HCT116 (cell line): ENCODE measurements around the gene KLHDC8B. TPM values are rescaled to one million over a fixed set of nuclear protein-coding genes. Genes with fewer than 3 reads are reported as not detected.

Source experiments
- ATAC-seq: fragments of 200-7000 bp; cut with Tn5 transposase; 2 replicates; pipeline ENCODE4 v1.9.1; 2020; ENCODE audit warnings: mild to moderate bottlenecking, moderate library complexity
- BruUV-seq: library from RNA; stranded (reverse); fragments of 400-500 nt; replicated peaks from 2 replicates; lab custom pipeline; 2021; lab: Mats Ljungman, UMichigan
- CTCF ChIA-PET: fragments of 300-600 bp; sonication (Branson Sonifier 250); formaldehyde crosslinking; loops from one replicate; lab custom pipeline; 2021; ENCODE audit warnings: antibody characterized with exemption; lab: Charles Lee
- POLR2A ChIA-PET: fragments of 300-600, 350-600 bp; sonication (Branson Sonifier 250); formaldehyde crosslinking; loops from one replicate; lab custom pipeline; 2021; ENCODE audit warnings: antibody characterized with exemption; lab: Charles Lee
- RAD21 ChIA-PET, 2 experiments: fragments of 300-600 bp; sonication (Branson Sonifier 250); formaldehyde crosslinking; loops; one replicate each; lab custom pipeline; 2023; ENCODE audit warnings: low total read pairs in 2 of 2; ENCODE audit not compliant: uncharacterized antibody in 2 of 2, unreplicated experiment in 2 of 2, low non-redundant PET in 1 of 2; lab: Charles Lee
- DNase-seq: peaks from one replicate; pipeline ENCODE4 v3.0.0-alpha.2; 2010; ENCODE audit warnings: low read depth, low spot score
- H2AFZ ChIP-seq: fragments of 200-600 bp; shearing (Covaris generic), sonication (generic); 2 replicates; pipeline ENCODE4 v1.6.1; 2017; ENCODE audit warnings: low read depth, mixed run types, mixed read lengths, antibody characterized with exemption, low read length; ENCODE audit not compliant: poor library complexity, severe bottlenecking
- H3K27ac ChIP-seq: 2 replicates; pipeline ENCODE4 v1.5.1; 2012; ENCODE audit warnings: low read depth, low read length
- H3K27me3 ChIP-seq: fragments of 200-600 bp; sonication (generic); 2 replicates; pipeline ENCODE4 v1.6.1; 2016; ENCODE audit warnings: mixed run types, low read length, mixed read lengths; ENCODE audit not compliant: insufficient read depth
- H3K36me3 ChIP-seq, 2 experiments: fragments of 200-500 bp in 1 of 2; fragments of 200-600 bp in 1 of 2; sonication (Bioruptor generic) in 1 of 2; sonication (generic) in 1 of 2; 2 replicates each; pipeline versions ENCODE4 v1.5.1 to v1.6.1; 2014 to 2016; ENCODE audit warnings: low read length in 2 of 2, inconsistent platforms in 1 of 2, mixed read lengths in 1 of 2, mixed run types in 1 of 2; ENCODE audit not compliant: insufficient read depth in 2 of 2, control insufficient read depth in 1 of 2
- H3K4me1 ChIP-seq, 2 experiments: fragments of 200-600 bp in 1 of 2; sonication (generic) in 1 of 2; 2 replicates each; pipeline versions ENCODE4 v1.5.1 to v1.6.1; 2012 to 2017; ENCODE audit warnings: low read length in 2 of 2, inconsistent platforms in 1 of 2, mild to moderate bottlenecking in 1 of 2, mixed read lengths in 1 of 2, mixed run types in 1 of 2, moderate library complexity in 1 of 2; ENCODE audit not compliant: insufficient read depth in 2 of 2, control insufficient read depth in 1 of 2
- H3K4me2 ChIP-seq: fragments of 200-600 bp; sonication (generic); 2 replicates; pipeline ENCODE4 v1.6.1; 2017; ENCODE audit warnings: mixed run types, low read length, mixed read lengths
- H3K4me3 ChIP-seq, 2 experiments: fragments of 200-600 bp in 1 of 2; sonication (generic) in 1 of 2; replicated peaks in 1 of 2; 2 replicates each; pipeline ENCODE4 v1.5.1; 2011 to 2016; ENCODE audit warnings: low read length in 2 of 2, control low read depth in 1 of 2, low read depth in 1 of 2, mild to moderate bottlenecking in 1 of 2, mixed read lengths in 1 of 2, mixed run types in 1 of 2
- H3K79me2 ChIP-seq: fragments of 200-600 bp; sonication (generic); 2 replicates; pipeline ENCODE4 v1.6.1; 2017; ENCODE audit warnings: mild to moderate bottlenecking, mixed run types, low read length, moderate library complexity, mixed read lengths; ENCODE audit not compliant: insufficient read depth
- H3K9ac ChIP-seq: fragments of 200-600 bp; sonication (generic); 2 replicates; pipeline ENCODE4 v1.6.1; 2016; ENCODE audit warnings: low read length, mixed read lengths
- H3K9me2 ChIP-seq: fragments of 200-600 bp; sonication (generic), shearing (Covaris generic); 2 replicates; pipeline ENCODE4 v1.6.1; 2017; ENCODE audit warnings: mixed run types, mild to moderate bottlenecking, moderate library complexity; ENCODE audit not compliant: insufficient read depth
- H3K9me3 ChIP-seq, 2 experiments: fragments of 200-500 bp in 1 of 2; fragments of 200-600 bp in 1 of 2; sonication (Bioruptor generic) in 1 of 2; sonication (generic) in 1 of 2; 2 replicates each; pipeline ENCODE4 v1.6.1; 2014 to 2017; ENCODE audit warnings: low read length in 2 of 2, mixed read lengths in 2 of 2, inconsistent platforms in 1 of 2, low read depth in 1 of 2, mild to moderate bottlenecking in 1 of 2, mixed run types in 1 of 2, moderate library complexity in 1 of 2; ENCODE audit not compliant: control insufficient read depth in 1 of 2, insufficient read depth in 1 of 2
- H4K20me1 ChIP-seq: fragments of 200-600 bp; sonication (generic), shearing (Covaris generic); 2 replicates; pipeline ENCODE4 v1.6.1; 2017; ENCODE audit warnings: mixed run types, mild to moderate bottlenecking, moderate library complexity; ENCODE audit not compliant: insufficient read depth
- CEBPB ChIP-seq: IDR thresholded peaks from 2 replicates; pipeline ENCODE4 v1.6.1; 2012; ENCODE audit warnings: low read depth
- ELF1 ChIP-seq: IDR thresholded peaks from 2 replicates; pipeline ENCODE4 v1.6.1; 2012; ENCODE audit warnings: low read depth, borderline replicate concordance
- EZH2 ChIP-seq: fragments of 200-600 bp; sonication (generic); IDR thresholded peaks from 2 replicates; pipeline ENCODE4 v1.6.1; 2017; ENCODE audit warnings: antibody characterized with exemption, mixed run types
- POLR2AphosphoS5 ChIP-seq: IDR thresholded peaks from 2 replicates; pipeline ENCODE4 v1.6.1; 2011; ENCODE audit warnings: mild to moderate bottlenecking, low read depth, low read length, moderate library complexity
- RAD21 ChIP-seq: IDR thresholded peaks from 2 replicates; pipeline ENCODE4 v1.6.1; 2012; ENCODE audit warnings: low read depth, mild to moderate bottlenecking
- SIN3A ChIP-seq: IDR thresholded peaks from 2 replicates; pipeline ENCODE4 v1.6.1; 2012; ENCODE audit warnings: low read depth
- YY1 ChIP-seq: IDR thresholded peaks from 2 replicates; pipeline ENCODE4 v1.6.1; 2011; ENCODE audit warnings: low read length, low read depth, moderate library complexity, mild to moderate bottlenecking; ENCODE audit not compliant: insufficient replicate concordance; ENCODE audit errors: extremely low read depth
- ZFX ChIP-seq: fragments of 450-650 bp; IDR thresholded peaks from 2 replicates; pipeline ENCODE4 v1.6.1; 2017
- ZNF274 ChIP-seq: fragments of 200-500 bp; sonication (Bioruptor generic); IDR thresholded peaks from 2 replicates; pipeline ENCODE4 v1.6.1; 2014; ENCODE audit warnings: mild to moderate bottlenecking, low read depth, low read length, inconsistent platforms
- intact Hi-C: fragments of 100-400 bp; cut with micrococcal nuclease; formaldehyde crosslinking; loops from 2 replicates; pipeline ENCODE4 v1.10.0; 2022
- total RNA-seq: library from RNA; stranded (reverse); gene quantifications from one replicate; pipeline ENCODE4 v1.2.1, GENCODE V29; 2021; ENCODE audit not compliant: unreplicated experiment
- TF ChIP-seq, protein P1 (sequence below), 3 experiments: fragments of 200-600 bp in 1 of 3; sonication (generic) in 1 of 3; IDR thresholded peaks in 2 of 3; conservative IDR thresholded peaks in 1 of 3; 2 replicates each; pipeline ENCODE4 v1.5.1; 2012 to 2017; ENCODE audit warnings: low read depth in 2 of 3, low read length in 2 of 3, antibody characterized with exemption in 1 of 3, borderline replicate concordance in 1 of 3, control low read depth in 1 of 3, mild to moderate bottlenecking in 1 of 3, mixed read lengths in 1 of 3, mixed run types in 1 of 3, moderate library complexity in 1 of 3; ENCODE audit not compliant: insufficient read depth in 1 of 3
- TF ChIP-seq, protein P2 (sequence below): IDR thresholded peaks from 2 replicates; pipeline ENCODE4 v1.6.1; 2012; ENCODE audit warnings: low read depth
- TF ChIP-seq, protein P3 (sequence below): IDR thresholded peaks from 2 replicates; pipeline ENCODE4 v1.6.1; 2011; ENCODE audit warnings: mild to moderate bottlenecking, low read length, moderate library complexity; ENCODE audit not compliant: insufficient replicate concordance; ENCODE audit errors: extremely low read depth

KLHDC8B gene
- total RNA-seq, 1 experiment from 2014 or later: 10.4 TPM

DNA sequence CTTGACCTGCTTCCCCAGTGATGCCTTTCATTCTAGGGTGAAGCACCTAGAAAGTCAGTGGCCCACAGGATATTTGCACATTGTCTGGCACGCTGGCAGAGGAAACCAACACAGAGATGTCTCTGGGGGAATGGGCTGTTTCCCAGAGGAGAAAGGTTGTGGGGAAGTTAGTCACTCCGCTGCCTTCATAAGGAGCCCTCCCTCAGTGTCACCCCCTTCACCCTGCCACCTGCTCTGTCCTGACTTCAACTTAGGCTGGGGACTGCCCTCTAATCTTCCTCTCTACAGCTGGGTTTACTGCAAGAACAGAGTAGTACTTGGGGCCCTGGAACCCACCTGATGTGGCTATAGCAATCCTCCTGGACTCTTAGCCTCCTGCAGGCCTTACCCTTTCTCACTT lies 5.7 kb downstream of the KLHDC8B start:
- RAD21 ChIA-PET: no interaction called here
- H3K9me2 ChIP-seq: no peaks in the 10 kb centered on the region
- no peak for DNase-seq
- no peak for TF ChIP-seq CEBPB
- TF ChIP-seq ZFX: no peak
- no peak for TF ChIP-seq ELF1
- no peak for TF ChIP-seq EZH2
- no peak for TF ChIP-seq SIN3A
- TF ChIP-seq, protein P1, sequence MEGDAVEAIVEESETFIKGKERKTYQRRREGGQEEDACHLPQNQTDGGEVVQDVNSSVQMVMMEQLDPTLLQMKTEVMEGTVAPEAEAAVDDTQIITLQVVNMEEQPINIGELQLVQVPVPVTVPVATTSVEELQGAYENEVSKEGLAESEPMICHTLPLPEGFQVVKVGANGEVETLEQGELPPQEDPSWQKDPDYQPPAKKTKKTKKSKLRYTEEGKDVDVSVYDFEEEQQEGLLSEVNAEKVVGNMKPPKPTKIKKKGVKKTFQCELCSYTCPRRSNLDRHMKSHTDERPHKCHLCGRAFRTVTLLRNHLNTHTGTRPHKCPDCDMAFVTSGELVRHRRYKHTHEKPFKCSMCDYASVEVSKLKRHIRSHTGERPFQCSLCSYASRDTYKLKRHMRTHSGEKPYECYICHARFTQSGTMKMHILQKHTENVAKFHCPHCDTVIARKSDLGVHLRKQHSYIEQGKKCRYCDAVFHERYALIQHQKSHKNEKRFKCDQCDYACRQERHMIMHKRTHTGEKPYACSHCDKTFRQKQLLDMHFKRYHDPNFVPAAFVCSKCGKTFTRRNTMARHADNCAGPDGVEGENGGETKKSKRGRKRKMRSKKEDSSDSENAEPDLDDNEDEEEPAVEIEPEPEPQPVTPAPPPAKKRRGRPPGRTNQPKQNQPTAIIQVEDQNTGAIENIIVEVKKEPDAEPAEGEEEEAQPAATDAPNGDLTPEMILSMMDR (IDR thresholded peaks at IDR 0.05 in 2 of 3, conservative IDR thresholded peaks at IDR 0.05 in 1 of 3; ENCODE audit: borderline replicate concordance in 1 of 3, insufficient read depth in 1 of 3, low read depth in 2 of 3, low read length in 2 of 3): no peak
- no peak for TF ChIP-seq POLR2AphosphoS5
- TF ChIP-seq RAD21: no peak
- TF ChIP-seq, protein P2, sequence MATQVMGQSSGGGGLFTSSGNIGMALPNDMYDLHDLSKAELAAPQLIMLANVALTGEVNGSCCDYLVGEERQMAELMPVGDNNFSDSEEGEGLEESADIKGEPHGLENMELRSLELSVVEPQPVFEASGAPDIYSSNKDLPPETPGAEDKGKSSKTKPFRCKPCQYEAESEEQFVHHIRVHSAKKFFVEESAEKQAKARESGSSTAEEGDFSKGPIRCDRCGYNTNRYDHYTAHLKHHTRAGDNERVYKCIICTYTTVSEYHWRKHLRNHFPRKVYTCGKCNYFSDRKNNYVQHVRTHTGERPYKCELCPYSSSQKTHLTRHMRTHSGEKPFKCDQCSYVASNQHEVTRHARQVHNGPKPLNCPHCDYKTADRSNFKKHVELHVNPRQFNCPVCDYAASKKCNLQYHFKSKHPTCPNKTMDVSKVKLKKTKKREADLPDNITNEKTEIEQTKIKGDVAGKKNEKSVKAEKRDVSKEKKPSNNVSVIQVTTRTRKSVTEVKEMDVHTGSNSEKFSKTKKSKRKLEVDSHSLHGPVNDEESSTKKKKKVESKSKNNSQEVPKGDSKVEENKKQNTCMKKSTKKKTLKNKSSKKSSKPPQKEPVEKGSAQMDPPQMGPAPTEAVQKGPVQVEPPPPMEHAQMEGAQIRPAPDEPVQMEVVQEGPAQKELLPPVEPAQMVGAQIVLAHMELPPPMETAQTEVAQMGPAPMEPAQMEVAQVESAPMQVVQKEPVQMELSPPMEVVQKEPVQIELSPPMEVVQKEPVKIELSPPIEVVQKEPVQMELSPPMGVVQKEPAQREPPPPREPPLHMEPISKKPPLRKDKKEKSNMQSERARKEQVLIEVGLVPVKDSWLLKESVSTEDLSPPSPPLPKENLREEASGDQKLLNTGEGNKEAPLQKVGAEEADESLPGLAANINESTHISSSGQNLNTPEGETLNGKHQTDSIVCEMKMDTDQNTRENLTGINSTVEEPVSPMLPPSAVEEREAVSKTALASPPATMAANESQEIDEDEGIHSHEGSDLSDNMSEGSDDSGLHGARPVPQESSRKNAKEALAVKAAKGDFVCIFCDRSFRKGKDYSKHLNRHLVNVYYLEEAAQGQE: no peak
- TF ChIP-seq YY1: no peak
- TF ChIP-seq ZNF274: no peak
- TF ChIP-seq, protein P3, sequence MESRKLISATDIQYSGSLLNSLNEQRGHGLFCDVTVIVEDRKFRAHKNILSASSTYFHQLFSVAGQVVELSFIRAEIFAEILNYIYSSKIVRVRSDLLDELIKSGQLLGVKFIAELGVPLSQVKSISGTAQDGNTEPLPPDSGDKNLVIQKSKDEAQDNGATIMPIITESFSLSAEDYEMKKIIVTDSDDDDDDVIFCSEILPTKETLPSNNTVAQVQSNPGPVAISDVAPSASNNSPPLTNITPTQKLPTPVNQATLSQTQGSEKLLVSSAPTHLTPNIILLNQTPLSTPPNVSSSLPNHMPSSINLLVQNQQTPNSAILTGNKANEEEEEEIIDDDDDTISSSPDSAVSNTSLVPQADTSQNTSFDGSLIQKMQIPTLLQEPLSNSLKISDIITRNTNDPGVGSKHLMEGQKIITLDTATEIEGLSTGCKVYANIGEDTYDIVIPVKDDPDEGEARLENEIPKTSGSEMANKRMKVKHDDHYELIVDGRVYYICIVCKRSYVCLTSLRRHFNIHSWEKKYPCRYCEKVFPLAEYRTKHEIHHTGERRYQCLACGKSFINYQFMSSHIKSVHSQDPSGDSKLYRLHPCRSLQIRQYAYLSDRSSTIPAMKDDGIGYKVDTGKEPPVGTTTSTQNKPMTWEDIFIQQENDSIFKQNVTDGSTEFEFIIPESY: no peak
- no peaks in the 10 kb centered on the region for H3K79me2 ChIP-seq
- H3K4me2 ChIP-seq: no peak overlapping the region
- H3K9me3 ChIP-seq: no peaks in the 10 kb centered on the region
- no peaks in the 10 kb centered on the region for H3K27me3 ChIP-seq
- no peak overlapping the region for H3K9ac ChIP-seq
- no peaks in the 10 kb centered on the region for H3K36me3 ChIP-seq
- H3K27ac ChIP-seq: no peak overlapping the region
- H3K4me1 ChIP-seq: peaks cover 9 to 14% of the 10 kb centered on the region in 2 experiments; a peak in 3 of 4 replicates
- intact Hi-C loops: no loop called here
- no peaks in the 10 kb centered on the region for H4K20me1 ChIP-seq
- no peak for ATAC-seq
- no peak overlapping the region for H2AFZ ChIP-seq
- CTCF ChIA-PET: no interaction called here
- no TSS peak for BruUV-seq
- POLR2A ChIA-PET: no interaction called here
- no peak overlapping the region for H3K4me3 ChIP-seq
